Left ventricle myocardium superior (tissue), 1 donor: Measurements from ENCODE around the gene GLS. TPM values are rescaled to one million over a fixed set of nuclear protein-coding genes. Genes with fewer than 3 reads are reported as not detected.
"Not testable (repeated sequence)": the region's sequence is repeated elsewhere in the genome, so short reads cannot be mapped to it uniquely, and the experiment has no call there.

Experiments used
- ATAC-seq: fragments of 200-7000 bp; cut with Tn5 transposase; one replicate; pipeline ENCODE4 v1.9.1; 2020; ENCODE audit warnings: mild to moderate bottlenecking, moderate library complexity
- DNase-seq: peaks from one replicate; pipeline ENCODE4 v3.0.0-alpha.2; 2020
- intact Hi-C: fragments of 100-400 bp; cut with micrococcal nuclease; formaldehyde crosslinking; loops from one replicate; pipeline ENCODE4 v1.11.0; 2022
- total RNA-seq: library from RNA; stranded (reverse); fragmentation: NEBNext Ultra II Directional; extraction: Animal tissue kit (Norgen Biotek cat#: 25700); gene quantifications from one replicate; pipeline ENCODE4 v1.2.1, GENCODE V29; 2021
- donor health status: DM: no; HTN: yes; CAD: no; lungs with severe emphysema.

Gene GLS
- total RNA-seq, 1 donor from 2014 or later = 52.2 TPM

DNA sequence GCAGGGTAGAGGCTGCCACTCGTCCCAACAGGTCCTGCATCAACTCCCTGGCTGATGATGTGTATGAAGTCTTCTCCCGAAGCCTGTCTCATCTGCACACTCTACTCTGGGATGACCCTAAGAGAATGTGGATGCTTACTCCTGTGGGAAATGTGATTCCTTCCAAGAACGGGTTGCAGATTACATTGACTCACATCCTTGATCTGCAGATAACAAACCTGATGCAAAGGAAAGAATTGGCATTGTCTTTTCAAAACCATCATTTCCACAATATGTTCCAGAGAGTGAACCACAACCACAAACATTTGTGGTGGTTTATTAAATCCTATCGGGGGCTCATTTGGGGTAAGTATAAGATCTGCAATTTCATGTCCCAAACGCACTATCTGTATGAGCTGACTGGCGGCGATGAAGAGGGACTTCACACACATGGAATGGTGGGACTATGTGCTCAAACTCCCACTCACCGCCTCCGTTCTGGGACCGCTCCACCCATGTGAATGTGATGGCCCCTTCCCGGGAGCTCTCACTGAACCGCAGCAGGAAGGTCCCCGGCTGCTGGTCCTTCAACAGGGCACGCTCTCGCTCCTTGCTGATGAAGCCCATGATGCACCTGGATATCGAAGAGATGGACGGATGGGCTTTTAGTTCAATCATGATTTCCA lies 97.9 kb downstream of the GLS start:
- no peak for ATAC-seq
- DNase-seq = no peak
- intact Hi-C loops = no loop called here

DNA sequence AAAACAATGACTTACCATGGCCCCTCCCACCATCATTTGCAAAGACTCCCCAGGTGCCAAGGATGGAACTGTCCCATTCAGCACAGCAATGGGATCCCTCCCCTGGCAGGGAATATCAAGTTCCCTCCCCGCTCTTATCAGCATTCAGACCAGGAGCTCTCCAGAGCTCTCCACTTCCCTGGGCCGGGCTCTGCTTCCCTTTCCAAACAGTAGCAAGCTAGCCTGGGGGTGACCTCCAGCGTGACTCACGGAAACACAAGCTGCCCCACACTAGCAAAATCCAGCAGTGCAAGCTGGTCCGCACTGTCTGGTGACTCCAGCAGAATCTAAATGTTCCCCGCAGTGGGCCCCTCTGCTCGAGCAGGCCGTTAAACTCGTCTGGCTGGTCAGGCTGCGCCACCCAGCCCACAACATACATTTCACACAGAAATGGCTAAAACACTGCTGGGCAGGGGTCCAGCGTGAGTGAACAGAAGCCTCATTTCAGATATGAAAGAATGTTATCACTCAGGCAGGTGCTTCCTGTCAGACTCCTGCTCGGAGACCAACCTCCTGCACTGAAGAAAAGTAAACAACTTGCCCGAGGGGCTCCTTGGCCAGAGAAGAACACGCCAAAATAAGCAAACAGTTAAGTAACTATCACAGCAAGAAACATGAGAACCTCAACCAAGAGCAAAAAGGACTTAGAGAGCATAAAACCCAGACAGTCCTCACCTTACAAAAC lies 99.4 kb downstream of the GLS start:
- peak; percentile 84 for DNase-seq
- intact Hi-C loops = no loop called here
- peak; percentile 97 for ATAC-seq

DNA sequence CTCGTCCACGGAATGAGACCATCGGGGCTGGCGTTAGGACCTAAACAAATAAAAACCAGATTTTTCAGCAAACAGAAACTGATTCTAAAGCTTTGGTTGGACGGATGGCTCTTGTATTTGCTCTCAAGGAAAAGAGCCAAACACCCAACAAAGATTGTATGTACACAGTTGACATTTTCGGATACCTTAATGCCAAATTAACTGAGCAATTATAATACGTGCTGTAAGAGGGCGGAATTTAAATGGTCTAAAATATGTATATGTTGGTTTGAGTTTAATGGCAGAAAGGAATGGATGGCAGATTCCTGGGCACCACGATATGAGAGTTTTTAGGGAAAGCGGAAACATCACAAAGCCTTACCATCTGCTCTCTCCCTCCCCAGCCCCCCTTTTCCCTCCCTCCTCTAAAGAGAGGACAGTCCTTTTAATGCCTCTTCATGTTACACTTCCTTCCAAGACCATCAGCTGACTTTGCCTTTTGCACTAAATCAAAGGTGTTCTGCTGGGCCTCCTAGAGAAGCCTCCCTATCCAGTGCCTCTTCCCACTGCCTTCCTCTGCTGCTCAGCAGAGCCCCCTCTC lies 100.1 kb downstream of the GLS start:
- DNase-seq (no peak), ATAC-seq (no peak)
- intact Hi-C loops = no loop called here

DNA sequence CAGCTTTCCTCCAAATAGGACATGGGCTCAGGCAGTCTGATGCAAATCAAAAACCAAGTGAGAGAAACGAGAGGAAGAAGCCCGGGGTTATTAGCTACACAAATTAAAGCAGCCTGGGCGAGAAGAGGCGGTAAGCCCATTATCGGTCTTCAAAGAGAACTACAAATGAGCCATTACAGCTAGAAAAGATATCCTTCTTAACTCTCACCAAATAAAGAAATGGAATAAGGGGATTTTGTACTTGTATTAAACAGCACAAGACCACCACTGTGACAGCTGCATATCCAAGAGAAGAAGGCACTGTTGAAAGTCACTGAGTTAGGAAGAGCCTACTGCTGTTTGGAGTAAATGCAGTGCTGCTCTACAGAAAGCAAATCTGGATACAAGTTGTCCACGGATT lies 100.7 kb downstream of the GLS start:
- no peak for ATAC-seq
- DNase-seq = no peak
- intact Hi-C loops = no loop called here

DNA sequence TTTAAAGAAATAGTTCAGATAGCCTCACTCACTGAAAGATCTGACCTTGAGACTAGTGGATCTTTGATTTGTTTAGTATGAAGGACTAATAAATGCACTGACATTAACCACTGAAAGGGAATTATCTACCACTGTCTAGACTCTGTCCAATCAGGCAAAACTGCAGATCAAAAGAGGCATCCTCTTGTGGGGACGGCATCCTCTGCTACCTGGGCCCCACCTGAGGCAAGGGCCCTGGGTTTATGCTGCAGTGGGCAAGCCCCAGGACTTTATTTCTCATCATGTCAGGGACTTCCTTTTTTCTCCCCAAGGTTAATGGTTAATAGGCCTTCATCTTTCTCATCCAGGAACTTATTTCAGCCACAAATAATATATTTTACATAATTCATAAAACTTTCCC lies 101.1 kb downstream of the GLS start:
- no peak for ATAC-seq
- intact Hi-C loops = no loop called here
- DNase-seq = no peak

DNA sequence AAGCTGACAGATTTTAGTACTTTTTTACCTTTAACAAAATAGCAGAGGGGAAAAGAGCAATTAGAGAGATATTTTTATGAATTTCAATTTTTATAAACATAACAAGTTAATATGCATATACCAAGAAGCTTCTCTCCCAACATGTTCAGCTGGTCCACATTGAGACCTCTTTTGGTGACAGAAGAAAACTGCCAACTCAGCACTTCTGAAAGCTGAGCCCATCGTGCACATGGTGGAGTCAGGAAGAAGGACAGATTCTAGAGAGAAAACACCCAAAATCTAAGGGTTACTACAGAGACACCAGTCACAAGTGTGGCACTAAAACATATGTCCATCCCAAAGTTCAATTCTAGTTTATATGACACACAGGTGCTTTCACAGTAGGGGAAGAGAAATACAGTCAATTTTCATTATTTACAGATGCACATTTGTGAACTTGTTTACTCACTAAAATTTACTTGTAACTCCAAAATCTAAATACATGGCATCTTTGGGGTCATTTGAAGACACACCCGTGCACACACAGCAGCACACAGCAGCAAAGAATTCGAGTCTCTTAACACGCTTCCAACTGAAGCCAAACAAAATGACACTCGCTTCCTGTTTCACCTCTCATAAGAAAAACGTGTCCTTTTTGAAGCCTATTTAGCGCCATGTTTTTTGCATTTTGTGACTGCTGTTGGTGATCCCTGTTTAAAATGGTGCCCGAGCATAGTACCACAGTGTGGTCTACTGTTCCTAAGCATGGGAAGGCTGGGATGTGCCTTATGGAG lies 101.8 kb downstream of the GLS start:
- intact Hi-C loops = no loop called here

DNA sequence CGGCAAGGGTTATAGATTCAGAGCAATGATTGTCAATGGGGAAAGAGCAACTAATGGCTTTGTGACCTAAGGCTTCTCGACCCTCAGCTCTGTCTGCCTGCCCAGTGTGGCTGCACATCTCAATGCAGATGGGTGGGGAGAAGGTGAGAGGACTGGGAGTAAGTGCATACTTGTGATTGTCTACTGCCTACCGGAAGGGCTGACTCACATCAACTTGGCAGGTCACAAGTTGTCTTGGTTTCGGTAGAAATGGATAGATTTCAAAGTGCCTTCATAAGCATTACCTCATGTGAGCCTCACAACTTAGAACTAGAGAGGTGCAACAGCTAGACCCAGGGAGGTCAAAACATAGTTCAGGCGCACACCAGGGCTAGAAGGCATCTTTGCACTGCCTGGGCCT lies 104.0 kb downstream of the GLS start:
- ATAC-seq (no peak), DNase-seq (no peak)
- intact Hi-C loops = no loop called here

More for the DNA sequence above, 101.8 kb downstream of the GLS start:
- ATAC-seq (no peak), DNase-seq (no peak)

DNA sequence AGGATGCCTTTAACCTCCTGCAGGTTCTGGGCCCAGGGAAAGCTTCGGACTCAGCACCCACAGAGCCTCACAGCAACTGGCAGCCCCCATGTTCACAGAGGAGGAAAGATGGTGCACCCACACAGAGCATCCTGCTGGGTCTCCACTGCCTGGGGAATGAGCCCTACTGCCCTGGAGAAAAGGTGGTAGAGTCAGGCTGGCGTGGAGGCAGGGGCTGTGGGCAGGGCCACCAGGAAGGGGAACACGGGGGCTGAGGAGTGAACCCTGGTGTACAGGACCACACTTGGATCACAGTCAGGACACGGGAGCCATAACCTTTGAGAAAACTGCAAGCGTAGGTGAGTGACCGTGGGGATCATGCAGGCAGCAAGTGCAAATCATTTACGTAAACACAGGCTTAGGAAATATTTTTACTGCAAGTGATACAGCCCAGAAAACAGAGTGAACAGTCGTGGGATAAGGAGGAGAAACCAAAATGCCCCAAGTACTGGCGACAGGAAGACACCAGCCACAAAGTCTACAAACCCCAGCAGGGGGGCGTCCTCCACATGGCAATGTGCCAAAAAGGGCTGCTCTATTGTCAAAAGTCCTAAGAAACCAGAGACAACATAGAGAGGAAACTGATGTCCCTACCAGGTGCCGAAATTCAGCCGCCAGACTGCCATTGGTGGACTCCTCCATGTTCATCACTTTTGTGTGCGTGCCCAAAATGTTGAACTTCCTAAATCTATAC lies 105.8 kb downstream of the GLS start:
- intact Hi-C loops = no loop called here
- DNase-seq = no peak
- no peak for ATAC-seq

DNA sequence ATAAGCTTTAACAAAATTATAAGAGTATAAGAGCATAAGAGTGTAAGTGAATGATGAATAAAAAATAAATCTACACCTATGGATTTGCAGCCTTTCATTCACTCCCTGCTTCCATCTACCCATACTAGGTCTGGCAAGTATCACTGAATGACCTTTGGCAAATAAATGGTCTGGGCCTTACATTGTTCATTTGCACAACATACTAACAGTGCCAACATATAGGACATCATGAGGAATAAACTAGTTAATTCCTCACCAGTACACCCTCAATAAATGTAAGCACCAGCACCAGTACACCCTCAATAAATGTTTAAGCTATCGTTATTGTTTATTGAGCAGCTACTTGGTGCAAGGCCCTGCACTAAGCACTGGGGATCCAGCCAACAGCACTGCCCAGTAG lies 106.5 kb downstream of the GLS start:
- no peak for ATAC-seq
- intact Hi-C loops = no loop called here
- no peak for DNase-seq

DNA sequence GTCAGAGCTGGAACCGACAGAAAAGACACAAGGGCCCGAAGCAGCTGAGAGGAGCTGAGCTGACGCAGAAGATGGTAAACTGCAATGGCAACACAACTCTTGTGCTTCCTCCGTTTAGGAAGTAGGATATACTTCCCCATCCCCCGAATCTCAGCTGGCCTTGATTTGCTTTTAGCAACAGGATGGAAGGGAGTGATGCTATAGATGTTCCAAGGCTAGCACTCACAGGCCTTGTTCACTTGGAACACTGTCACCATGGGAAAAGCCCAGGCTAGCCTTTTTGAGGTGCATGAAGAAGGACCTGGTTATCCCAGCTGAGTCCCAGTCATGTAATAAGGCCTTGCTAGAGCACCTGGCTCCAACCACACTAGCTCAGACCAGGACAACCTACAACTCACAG lies 107.3 kb downstream of the GLS start:
- intact Hi-C loops = no loop called here
- ATAC-seq (no peak), DNase-seq (no peak)

DNA sequence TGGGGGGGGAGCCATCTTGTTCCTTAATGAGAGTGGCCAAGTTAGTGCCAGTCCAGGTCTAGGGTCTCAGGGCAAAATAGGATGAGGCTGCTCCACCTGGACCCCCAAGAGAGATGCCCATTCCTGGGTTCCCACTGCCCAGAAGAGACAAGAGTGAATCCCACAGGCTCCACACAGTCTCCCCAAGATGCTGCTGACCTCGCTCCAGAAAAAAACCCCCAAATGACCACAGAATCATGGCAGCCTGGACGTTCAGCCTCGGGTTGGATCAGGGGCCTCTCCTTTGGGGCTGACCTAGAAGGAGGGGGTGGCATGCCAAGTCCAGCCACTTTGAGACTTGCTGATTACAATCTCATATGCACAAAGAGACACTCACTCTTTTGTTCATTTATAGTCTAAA lies 108.3 kb downstream of the GLS start:
- intact Hi-C loops = no loop called here
- ATAC-seq (no peak), DNase-seq (no peak)

DNA sequence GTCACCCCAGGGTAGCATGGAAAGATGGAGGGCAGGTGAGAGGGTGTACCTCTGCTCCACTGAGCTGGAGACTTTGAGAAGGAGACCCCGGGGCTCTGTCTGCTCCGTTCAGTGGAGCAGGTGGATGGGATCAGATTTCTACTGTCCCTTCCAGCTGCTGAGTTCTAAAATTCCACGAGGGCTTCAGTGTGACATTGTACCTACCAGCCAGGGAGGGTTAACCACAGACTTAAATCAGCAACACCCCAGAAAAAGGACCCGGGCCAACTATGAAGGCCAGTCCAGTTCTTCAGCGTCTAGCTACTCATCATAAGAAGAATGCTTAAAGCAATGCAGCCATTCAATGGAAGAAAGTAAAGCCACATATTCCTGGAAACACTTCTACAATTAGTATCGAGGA lies 109.5 kb downstream of the GLS start:
- intact Hi-C loops = no loop called here
- ATAC-seq = no peak
- DNase-seq = no peak

DNA sequence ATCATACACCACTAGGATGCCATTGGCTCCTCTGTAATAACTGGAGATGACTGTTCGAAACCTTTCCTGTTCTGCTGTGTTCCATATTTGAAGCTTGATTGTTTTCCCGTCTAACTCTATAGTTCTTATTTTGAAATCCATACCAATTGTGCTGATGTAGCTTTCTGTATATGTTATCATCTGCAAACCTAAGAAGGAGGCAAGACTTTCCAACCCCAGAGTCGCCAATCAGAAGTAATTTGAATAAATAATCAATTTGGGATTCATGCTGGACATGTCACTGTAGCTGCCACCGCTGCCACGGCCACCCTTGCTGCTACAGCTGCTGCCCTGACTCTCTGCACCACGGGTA lies 112.6 kb downstream of the GLS start:
- ATAC-seq = no peak
- no peak for DNase-seq
- intact Hi-C loops = no loop called here

DNA sequence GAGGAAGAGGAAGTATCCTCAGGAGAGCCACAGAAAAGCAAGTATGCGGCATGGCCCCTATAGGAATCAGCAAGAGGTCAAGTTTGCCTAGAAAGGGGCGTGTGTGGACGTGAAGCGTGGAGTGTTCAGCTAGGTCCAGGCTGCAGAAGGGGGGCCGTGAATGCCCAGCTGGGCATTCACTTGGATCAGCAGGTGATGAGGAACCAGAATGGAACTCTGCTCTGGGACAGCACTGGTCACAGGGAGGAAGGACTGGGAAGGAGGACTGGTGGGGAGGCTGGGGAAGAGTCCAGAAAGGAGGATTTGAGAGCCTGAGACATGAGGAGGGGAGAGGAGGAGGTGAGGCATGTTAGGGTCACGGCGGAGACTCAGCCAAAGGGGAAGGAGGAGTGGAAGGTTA lies 113.5 kb downstream of the GLS start:
- ATAC-seq = no peak
- intact Hi-C loops = no loop called here
- DNase-seq = no peak

DNA sequence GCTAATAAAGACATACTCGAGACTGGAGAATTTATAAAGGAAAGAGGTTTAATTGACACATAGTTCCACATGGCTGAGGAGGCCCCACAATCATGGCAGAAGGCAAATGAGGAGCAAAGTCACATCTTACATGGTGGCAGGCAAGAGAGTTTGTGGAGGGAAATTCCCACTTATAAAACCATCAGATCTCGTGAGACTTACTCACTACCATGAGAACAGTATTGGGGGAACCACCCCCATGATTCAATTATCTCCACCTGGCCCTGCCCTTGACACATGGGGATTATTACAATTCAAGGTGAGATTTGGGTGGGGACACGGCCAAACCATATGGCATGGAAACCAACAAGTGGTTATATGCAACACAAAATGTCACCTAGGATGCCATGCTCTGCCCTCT lies 114.7 kb downstream of the GLS start:
- ATAC-seq, DNase-seq, intact Hi-C loops: not testable (repeated sequence)

DNA sequence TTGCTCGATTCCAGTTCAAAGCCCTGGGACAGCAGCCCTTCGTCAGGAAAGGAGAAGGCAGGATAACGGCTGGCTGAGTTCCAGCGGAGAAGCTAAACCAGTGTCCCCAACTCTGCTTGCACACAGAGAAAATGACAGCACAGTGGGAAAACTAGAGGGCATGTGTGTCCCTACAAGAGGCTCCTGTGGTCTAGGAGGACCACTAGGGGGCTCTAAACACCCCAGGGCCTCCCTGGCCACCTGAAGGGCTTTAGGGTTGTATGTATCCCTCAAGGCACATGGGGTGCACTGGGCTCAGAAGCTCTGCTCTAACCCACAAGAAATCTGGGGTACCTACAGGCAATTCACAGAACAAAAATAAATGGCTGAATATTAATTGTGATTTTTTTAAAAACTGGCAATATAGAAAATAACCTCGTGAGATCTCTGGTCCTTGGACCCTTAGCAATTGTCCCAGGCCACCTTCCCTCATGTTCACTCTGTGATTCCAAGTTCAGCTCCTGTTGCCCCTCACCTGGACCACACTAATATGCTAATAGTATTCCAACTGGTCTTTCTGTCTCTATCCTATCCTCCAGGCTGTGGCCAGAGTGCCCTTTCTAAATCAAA lies 115.8 kb downstream of the GLS start:
- DNase-seq = no peak
- peak; percentile 71 for ATAC-seq
- intact Hi-C loops = no loop called here

DNA sequence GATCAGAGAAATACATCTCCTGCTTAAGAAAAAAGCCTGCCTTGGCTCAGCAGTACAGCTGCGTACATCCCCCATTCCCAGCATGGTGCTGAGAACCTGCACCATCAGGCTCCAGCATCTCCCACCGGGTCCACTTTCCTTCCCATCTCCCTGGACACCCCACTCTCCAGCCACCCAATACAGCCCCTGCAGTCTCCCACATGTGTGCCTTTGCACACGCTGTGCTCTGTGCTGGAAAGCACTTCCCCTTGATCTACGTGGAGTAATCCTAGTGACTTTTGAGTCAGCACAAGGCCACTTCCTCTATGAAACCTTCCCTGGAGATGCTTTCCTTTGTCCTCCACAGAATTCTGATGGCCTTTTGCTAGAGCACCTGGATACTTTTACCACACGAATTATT lies 116.3 kb downstream of the GLS start:
- DNase-seq = no peak
- ATAC-seq = peak; percentile 51
- intact Hi-C loops = no loop called here

DNA sequence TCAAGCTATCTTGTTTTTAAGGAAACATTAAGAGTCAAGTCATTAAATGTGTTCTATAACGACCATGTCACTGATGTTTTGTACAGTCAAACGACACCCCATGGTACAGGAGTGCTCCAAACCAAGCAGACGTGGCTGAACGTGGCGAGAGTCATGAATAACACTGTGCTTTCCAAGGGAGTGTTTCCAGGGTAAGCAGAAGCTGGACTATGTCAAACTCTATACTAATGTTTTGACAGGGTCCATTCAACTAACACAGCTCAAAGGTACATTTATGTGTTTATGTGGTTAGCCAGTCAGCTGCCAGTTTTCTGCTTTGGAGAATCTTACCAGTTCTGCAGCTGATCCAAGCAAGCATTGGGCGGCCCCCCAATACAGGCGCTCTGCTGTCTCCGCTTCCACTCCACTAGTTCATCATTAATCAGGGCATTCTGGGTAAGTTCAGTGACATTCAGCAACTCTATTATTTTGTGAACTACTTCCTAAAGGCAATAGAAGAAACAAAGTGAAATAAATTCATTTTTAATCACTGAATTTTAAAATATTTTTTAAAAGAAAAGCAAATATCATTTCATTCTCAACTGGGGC lies 117.0 kb downstream of the GLS start:
- intact Hi-C loops = no loop called here
- ATAC-seq (no peak), DNase-seq (no peak)

DNA sequence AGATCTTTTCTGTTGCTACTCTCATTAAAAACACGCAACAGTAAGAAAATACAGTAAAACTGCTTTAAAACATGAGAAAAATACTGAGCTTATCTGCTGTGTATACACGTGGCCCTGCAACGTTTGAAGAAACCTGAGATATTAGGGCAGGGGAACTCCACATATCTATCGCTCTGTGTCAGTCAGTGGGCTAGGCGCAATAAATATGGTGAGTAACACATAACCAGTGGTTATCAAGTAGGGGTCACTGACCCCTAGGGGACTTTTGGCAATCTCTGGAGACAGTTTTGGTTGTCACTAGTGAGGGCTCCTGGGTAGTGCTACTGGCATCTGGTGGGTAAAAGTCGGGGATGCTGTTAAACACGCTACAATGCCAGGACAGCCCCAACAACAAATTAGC lies 118.4 kb downstream of the GLS start:
- DNase-seq (no peak), ATAC-seq (no peak)
- intact Hi-C loops = no loop called here
